ENCODE data around the gene PRAMEF12. TPM values are rescaled to one million over a fixed set of nuclear protein-coding genes. Genes with fewer than 3 reads are reported as not detected.
"Not testable (repeated sequence)": the region's sequence is repeated elsewhere in the genome, so short reads cannot be mapped to it uniquely, and the experiment has no call there.

Gene PRAMEF12
- total and polyA plus RNA-seq, 10 of the 15 experiments (the other 5 are each of a cell fraction or from before 2014, with no cell fraction given): not detected

DNA sequence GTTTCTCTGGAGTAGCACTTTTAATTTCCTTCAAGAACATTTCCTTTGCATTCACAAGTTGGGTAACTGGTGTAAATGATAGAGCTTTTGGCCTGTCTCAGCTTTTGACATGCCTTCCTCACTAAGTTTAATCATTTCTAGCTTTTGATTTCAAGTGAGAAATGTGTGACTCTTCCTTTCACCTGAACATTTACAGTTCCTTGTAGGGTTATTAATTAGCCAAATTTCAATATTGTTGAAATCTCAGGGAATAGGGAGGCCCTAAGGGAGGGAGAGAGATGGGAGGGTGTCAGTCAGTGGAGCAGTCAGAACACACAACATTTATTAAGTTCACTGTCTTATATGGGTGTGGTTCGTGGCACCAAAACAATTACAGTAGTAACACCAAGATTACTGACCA is 43.4 kb upstream of the PRAMEF12 start:
- ATAC-seq: no peak
- TF ChIP-seq TCF12 (IDR thresholded peaks at IDR 0.05; ENCODE audit: low read depth, low read length) (no peak), MEF2A (IDR thresholded peaks at IDR 0.05; ENCODE audit: insufficient read depth, low read depth, low read length) (no peak), YY1 (IDR thresholded peaks at IDR 0.05; ENCODE audit: low read depth, low read length) (no peak), JUND (IDR thresholded peaks at IDR 0.05; ENCODE audit: low read depth, low read length) (no peak), PAX5 (IDR thresholded peaks at IDR 0.05; ENCODE audit: borderline replicate concordance, low read depth, low read length) (no peak), BACH1 (IDR thresholded peaks at IDR 0.05; ENCODE audit: borderline replicate concordance) (no peak), PML (IDR thresholded peaks at IDR 0.05; ENCODE audit: low read length) (no peak), SMAD5 (IDR thresholded peaks at IDR 0.05; ENCODE audit: low read depth) (no peak), HDAC6 (IDR thresholded peaks at IDR 0.05; ENCODE audit: unreplicated experiment) (no peak)
- TF ChIP-seq, protein P1, sequence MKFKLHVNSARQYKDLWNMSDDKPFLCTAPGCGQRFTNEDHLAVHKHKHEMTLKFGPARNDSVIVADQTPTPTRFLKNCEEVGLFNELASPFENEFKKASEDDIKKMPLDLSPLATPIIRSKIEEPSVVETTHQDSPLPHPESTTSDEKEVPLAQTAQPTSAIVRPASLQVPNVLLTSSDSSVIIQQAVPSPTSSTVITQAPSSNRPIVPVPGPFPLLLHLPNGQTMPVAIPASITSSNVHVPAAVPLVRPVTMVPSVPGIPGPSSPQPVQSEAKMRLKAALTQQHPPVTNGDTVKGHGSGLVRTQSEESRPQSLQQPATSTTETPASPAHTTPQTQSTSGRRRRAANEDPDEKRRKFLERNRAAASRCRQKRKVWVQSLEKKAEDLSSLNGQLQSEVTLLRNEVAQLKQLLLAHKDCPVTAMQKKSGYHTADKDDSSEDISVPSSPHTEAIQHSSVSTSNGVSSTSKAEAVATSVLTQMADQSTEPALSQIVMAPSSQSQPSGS (IDR thresholded peaks at IDR 0.05; ENCODE audit: low read length): no peak
- ChIA-PET CTCF (no interaction called here), POLR2A (no interaction called here), RAD21 (ENCODE audit: unreplicated experiment) (no interaction called here), SMC1A (ENCODE audit: uncharacterized antibody, unreplicated experiment) (interaction anchor here (1.2 kb wide), 1 partner anchor 14 kb away, joined by 3 read pairs; no protein-coding TSS in a partner anchor)
- no peak overlapping the region for H2AFZ ChIP-seq (ENCODE audit: control insufficient read depth, low read depth, low read length)
- no peak for DNase-seq (ENCODE audit: low read depth, low spot score)
- no peaks in the 10 kb centered on the region for H3K9me3 ChIP-seq (replicated peaks; ENCODE audit: control insufficient read depth, insufficient read depth, low read length)
- H3K4me2 ChIP-seq (ENCODE audit: control insufficient read depth, insufficient read depth): no peak overlapping the region
- in situ Hi-C loops (cut with MboI) (no loop called here), intact Hi-C loops (cut with micrococcal nuclease; ENCODE audit: unreplicated experiment) (no loop called here)
- H3K36me3 ChIP-seq (ENCODE audit: control insufficient read depth in 2 of 2, insufficient read depth in 2 of 2, low read length in 1 of 2): no peaks in the 10 kb centered on the region
- H3K9ac ChIP-seq (ENCODE audit: control insufficient read depth, insufficient read depth, low read length): no peak overlapping the region
- no peaks in the 10 kb centered on the region for H3K27me3 ChIP-seq (replicated peaks in 1 of 2; ENCODE audit: control insufficient read depth in 2 of 2, insufficient read depth in 2 of 2, low read length in 1 of 2)
- no TSS peak for BruUV-seq (replicated peaks)
- H3K4me3 ChIP-seq: no peak overlapping the region
- no peaks in the 10 kb centered on the region for H4K20me1 ChIP-seq (ENCODE audit: control insufficient read depth, insufficient read depth)
- no peaks in the 10 kb centered on the region for H3K4me1 ChIP-seq (ENCODE audit: control insufficient read depth, insufficient read depth, low read length)
- no peak overlapping the region for H3K27ac ChIP-seq (ENCODE audit: control insufficient read depth, insufficient read depth)
- H3K79me2 ChIP-seq (ENCODE audit: control insufficient read depth, insufficient read depth, low read length): no peaks in the 10 kb centered on the region
- WGBS (ENCODE audit: insufficient coverage, insufficient replicate concordance, low lambda C conversion rate, missing lambda C conversion rate): 0% methylated on average over 1 of the region's 1 CpG
- FAIRE-seq: no peak

DNA sequence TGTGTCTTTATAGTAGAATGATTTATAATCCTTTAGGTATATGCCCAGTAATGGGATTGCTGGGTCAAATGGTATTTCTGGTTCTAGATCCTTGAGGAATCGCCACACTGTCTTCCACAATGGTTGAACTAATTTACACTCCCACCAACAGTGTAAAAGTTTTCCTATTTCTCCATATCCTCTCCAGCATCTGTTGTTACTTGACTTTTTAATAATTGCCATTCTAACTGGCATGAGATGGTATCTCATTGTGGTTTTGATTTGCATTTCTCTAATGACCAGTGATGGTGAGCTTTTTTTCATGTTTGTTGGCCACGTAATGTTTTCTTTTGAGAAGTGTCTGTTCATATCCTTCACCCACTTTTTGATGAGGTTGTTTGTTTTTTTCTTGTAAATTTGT is 42.5 kb upstream of the PRAMEF12 start:
- BruUV-seq (replicated peaks); DNase-seq (ENCODE audit: low read depth, low spot score); H3K79me2 ChIP-seq (ENCODE audit: control insufficient read depth, insufficient read depth, low read length); ATAC-seq; H3K4me3 ChIP-seq; H3K27me3 ChIP-seq (replicated peaks in 1 of 2; ENCODE audit: control insufficient read depth in 2 of 2, insufficient read depth in 2 of 2, low read length in 1 of 2); H3K4me1 ChIP-seq (ENCODE audit: control insufficient read depth, insufficient read depth, low read length); H2AFZ ChIP-seq (ENCODE audit: control insufficient read depth, low read depth, low read length); H4K20me1 ChIP-seq (ENCODE audit: control insufficient read depth, insufficient read depth); RAD21 ChIA-PET (ENCODE audit: unreplicated experiment); H3K27ac ChIP-seq (ENCODE audit: control insufficient read depth, insufficient read depth); POLR2A ChIA-PET; FAIRE-seq; intact Hi-C loops (cut with micrococcal nuclease; ENCODE audit: unreplicated experiment); CTCF ChIA-PET; SMC1A ChIA-PET (ENCODE audit: uncharacterized antibody, unreplicated experiment); H3K4me2 ChIP-seq (ENCODE audit: control insufficient read depth, insufficient read depth); H3K9me3 ChIP-seq (replicated peaks; ENCODE audit: control insufficient read depth, insufficient read depth, low read length); in situ Hi-C loops (cut with MboI); H3K36me3 ChIP-seq (ENCODE audit: control insufficient read depth in 2 of 2, insufficient read depth in 2 of 2, low read length in 1 of 2); H3K9ac ChIP-seq (ENCODE audit: control insufficient read depth, insufficient read depth, low read length): not testable (repeated sequence)
- WGBS (ENCODE audit: insufficient coverage, insufficient replicate concordance, low lambda C conversion rate, missing lambda C conversion rate): 0% methylated on average over 2 of the region's 2 CpGs

All from GM12878 (cell line).